ENCODE results near the gene CANT1.

Gene CANT1

GRCh38 chr17:79000396-79001189 lies 9.0 kb downstream of the CANT1 start:
- no peak for DNase-seq (ENCODE audit: low read depth)
- no peak for TF ChIP-seq CTCF (conservative IDR thresholded peaks at IDR 0.05; ENCODE audit: low read depth, low read length)
- H3K4me3 ChIP-seq (ENCODE audit: low read length): no peak overlapping the region

GRCh38 chr17:78999947-79000395 lies 9.6 kb downstream of the CANT1 start:
- no peak for TF ChIP-seq CTCF (conservative IDR thresholded peaks at IDR 0.05; ENCODE audit: low read depth, low read length)
- no peak overlapping the region for H3K4me3 ChIP-seq (ENCODE audit: low read length)
- no peak for DNase-seq (ENCODE audit: low read depth)

- H3K4me3 ChIP-seq (ENCODE audit: low read length): no peak overlapping the region
- TF ChIP-seq CTCF (conservative IDR thresholded peaks at IDR 0.05; ENCODE audit: low read depth, low read length): no peak
- no peak for DNase-seq (ENCODE audit: low read depth)
Observed at GRCh38 chr17:78999056-78999768, 10.4 kb downstream of the CANT1 start.

GRCh38 chr17:78998311-78999055 lies 11.1 kb downstream of the CANT1 start:
- no peak for TF ChIP-seq CTCF (conservative IDR thresholded peaks at IDR 0.05; ENCODE audit: low read depth, low read length)
- no peak overlapping the region for H3K4me3 ChIP-seq (ENCODE audit: low read length)
- DNase-seq (ENCODE audit: low read depth): no peak

GRCh38 chr17:78997881-78998280 lies 11.7 kb downstream of the CANT1 start:
- TF ChIP-seq CTCF (conservative IDR thresholded peaks at IDR 0.05; ENCODE audit: low read depth, low read length): no peak
- no peak for DNase-seq (ENCODE audit: low read depth)
- no peak overlapping the region for H3K4me3 ChIP-seq (ENCODE audit: low read length)

GRCh38 chr17:78997231-78997741 lies 12.3 kb downstream of the CANT1 start:
- TF ChIP-seq CTCF (conservative IDR thresholded peaks at IDR 0.05; ENCODE audit: low read depth, low read length): no peak
- DNase-seq (ENCODE audit: low read depth): no peak
- H3K4me3 ChIP-seq (ENCODE audit: low read length): no peak overlapping the region

All from retinal pigment epithelial cell (primary cell).